ENCODE data around the gene NLE1. TPM values are rescaled to one million over a fixed set of nuclear protein-coding genes. Genes with fewer than 3 reads are reported as not detected.

Gene NLE1
- total and polyA plus RNA-seq, 8 donors = 8.7 to 23.0 (median 19.8) TPM

Other genes starting within 250 kb of the NLE1 start
- 1 to 10 TPM in 1 of 2 donors, under 1 TPM in 1; 0.58 to 2.0 TPM for gene CCT6B, start 180.8 kb downstream of the NLE1 start, total RNA-seq
- 1 to 10 TPM; 2.9 to 5.1 (median 3.8) TPM for gene CCT6B, start 180.8 kb downstream of the NLE1 start, polyA plus RNA-seq (ENCODE audit: insufficient read length in 6 of 6)
- 10 to 100 TPM; 11.8 to 11.9 TPM for gene ZNF830, start 180.8 kb downstream of the NLE1 start, total RNA-seq
- 10 to 100 TPM; 19.5 to 27.5 (median 21.8) TPM for gene ZNF830, start 180.8 kb downstream of the NLE1 start, polyA plus RNA-seq (ENCODE audit: insufficient read length in 6 of 6)
- gene LIG3, start 161.8 kb downstream of the NLE1 start, total RNA-seq = 10 to 100 TPM; 27.5 to 30.1 TPM
- 10 to 100 TPM; 27.3 to 43.7 (median 35.3) TPM for gene LIG3, start 161.8 kb downstream of the NLE1 start, polyA plus RNA-seq (ENCODE audit: insufficient read length in 6 of 6)
- 10 to 100 TPM; 22.2 to 42.0 TPM for gene RFFL, start 78.6 kb downstream of the NLE1 start, total RNA-seq
- 10 to 100 TPM; 19.6 to 24.1 (median 22.2) TPM for gene RFFL, start 78.6 kb downstream of the NLE1 start, polyA plus RNA-seq (ENCODE audit: insufficient read length in 6 of 6)
- gene RAD51D, start 22.4 kb downstream of the NLE1 start, total RNA-seq = 10 to 100 TPM; 13.6 to 20.8 TPM
- 10 to 100 TPM; 15.4 to 18.0 (median 16.4) TPM for gene RAD51D, start 22.4 kb downstream of the NLE1 start, polyA plus RNA-seq (ENCODE audit: insufficient read length in 6 of 6)
- not detected for gene FNDC8, start 20.7 kb downstream of the NLE1 start, total RNA-seq
- gene FNDC8, start 20.7 kb downstream of the NLE1 start, polyA plus RNA-seq (ENCODE audit: insufficient read length in 6 of 6) = under 1 TPM in 5 of 6 donors, not detected in 1; 0.20 to 0.34 (median 0.25) TPM
- under 1 TPM; 0.20 to 0.65 TPM for gene UNC45B, start 5.5 kb upstream of the NLE1 start, total RNA-seq
- under 1 TPM; 0.25 to 0.43 (median 0.39) TPM for gene UNC45B, start 5.5 kb upstream of the NLE1 start, polyA plus RNA-seq (ENCODE audit: insufficient read length in 6 of 6)
- not detected for gene SLC35G3, start 52.1 kb upstream of the NLE1 start, total RNA-seq
- not detected for gene SLC35G3, start 52.1 kb upstream of the NLE1 start, polyA plus RNA-seq (ENCODE audit: insufficient read length in 6 of 6)
- 10 to 100 TPM; 51.3 to 67.5 TPM for gene SLFN5, start 100.8 kb upstream of the NLE1 start, total RNA-seq
- gene SLFN5, start 100.8 kb upstream of the NLE1 start, polyA plus RNA-seq (ENCODE audit: insufficient read length in 6 of 6) = 10 to 100 TPM; 20.8 to 28.2 (median 22.6) TPM
- 10 to 100 TPM; 53.2 to 92.7 TPM for gene SLFN11, start 231.3 kb upstream of the NLE1 start, total RNA-seq
- gene SLFN11, start 231.3 kb upstream of the NLE1 start, polyA plus RNA-seq (ENCODE audit: insufficient read length in 6 of 6) = 10 to 100 TPM in 5 of 6 donors, 1 to 10 TPM in 1; 9.8 to 26.3 (median 20.7) TPM

Data from left lung (tissue), 8 donors.